Measurements from ENCODE around the gene NUP205.
A peak's percentile ranks its signal among the peaks of the same experiment; 100 is the strongest.
"Not testable (repeated sequence)": the region's sequence is repeated elsewhere in the genome, so short reads cannot be mapped to it uniquely, and the experiment has no call there.

The NUP205 gene

DNA sequence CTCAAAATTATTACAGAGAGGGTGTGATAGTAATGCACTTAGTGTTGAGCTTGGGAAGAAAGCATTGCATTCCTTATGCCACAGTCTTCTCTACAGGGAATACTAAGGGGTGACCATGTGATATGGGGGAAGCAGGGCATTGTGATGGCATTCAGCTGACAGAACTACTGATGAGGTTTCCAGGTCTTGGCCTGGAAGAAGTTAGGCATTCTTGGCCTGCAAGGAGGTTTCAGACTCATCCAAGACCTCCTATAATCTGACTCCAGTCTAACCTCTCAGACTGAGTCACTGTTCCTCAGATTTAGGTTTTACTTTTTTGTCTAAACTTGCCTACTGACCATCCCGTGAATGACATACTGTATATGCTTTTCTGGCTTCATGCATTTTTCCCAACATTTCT is 112.5 kb downstream of the NUP205 start:
- no peak for DNase-seq

DNA sequence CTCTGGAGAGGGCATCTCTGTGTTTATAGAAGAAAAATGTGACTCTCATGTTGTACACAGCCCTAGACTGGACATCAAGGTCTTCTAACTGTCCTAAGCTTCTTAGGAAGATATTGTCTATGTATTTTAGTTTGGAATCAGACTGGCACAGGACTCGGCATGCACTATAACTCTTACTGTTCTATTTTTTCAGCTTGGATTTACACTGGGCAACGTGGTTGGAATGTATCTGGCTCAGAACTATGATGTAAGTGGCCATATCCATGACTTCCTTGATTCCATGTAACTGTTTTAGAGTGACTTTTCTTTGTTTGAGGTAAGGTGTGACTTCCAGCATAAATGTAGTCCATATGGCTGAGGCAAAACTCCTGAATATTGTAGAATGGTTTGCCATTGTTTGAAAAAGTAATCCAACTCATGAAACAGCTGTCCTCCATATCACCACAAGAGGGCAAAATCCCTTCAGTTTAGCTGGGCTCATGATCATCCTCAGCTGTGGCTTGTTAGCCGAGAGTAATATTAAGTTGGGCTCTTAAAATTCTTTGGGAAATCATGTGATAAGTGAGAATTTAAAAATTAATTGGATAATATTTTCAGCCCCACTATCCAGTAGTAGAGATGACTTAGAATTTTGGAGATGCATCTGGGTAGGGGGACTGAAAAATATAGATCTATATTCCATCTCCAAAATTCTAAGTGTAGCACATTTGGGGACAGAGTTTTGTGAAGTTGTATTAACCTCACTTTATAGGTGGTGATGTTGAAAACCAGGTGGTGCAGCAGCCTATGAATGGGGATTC is 115.0 kb downstream of the NUP205 start:
- DNase-seq, result peak; percentile 36

DNA sequence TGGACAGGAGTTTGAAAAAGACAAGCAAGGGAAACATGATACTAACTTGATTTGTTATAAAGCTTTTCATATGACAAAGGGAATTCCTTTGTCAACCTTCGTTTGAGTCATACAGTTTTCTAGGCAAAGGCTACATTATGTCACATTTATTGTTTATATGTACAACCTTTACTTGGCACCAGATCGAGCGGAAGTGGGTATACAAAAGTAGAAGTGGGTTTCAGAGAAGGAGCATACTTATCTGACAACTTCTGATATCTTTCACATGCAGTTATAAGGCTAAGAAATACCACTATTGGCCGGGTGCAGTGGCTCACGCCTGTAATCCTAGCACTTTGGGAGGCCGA is 115.6 kb downstream of the NUP205 start:
- DNase-seq, result no peak

DNA sequence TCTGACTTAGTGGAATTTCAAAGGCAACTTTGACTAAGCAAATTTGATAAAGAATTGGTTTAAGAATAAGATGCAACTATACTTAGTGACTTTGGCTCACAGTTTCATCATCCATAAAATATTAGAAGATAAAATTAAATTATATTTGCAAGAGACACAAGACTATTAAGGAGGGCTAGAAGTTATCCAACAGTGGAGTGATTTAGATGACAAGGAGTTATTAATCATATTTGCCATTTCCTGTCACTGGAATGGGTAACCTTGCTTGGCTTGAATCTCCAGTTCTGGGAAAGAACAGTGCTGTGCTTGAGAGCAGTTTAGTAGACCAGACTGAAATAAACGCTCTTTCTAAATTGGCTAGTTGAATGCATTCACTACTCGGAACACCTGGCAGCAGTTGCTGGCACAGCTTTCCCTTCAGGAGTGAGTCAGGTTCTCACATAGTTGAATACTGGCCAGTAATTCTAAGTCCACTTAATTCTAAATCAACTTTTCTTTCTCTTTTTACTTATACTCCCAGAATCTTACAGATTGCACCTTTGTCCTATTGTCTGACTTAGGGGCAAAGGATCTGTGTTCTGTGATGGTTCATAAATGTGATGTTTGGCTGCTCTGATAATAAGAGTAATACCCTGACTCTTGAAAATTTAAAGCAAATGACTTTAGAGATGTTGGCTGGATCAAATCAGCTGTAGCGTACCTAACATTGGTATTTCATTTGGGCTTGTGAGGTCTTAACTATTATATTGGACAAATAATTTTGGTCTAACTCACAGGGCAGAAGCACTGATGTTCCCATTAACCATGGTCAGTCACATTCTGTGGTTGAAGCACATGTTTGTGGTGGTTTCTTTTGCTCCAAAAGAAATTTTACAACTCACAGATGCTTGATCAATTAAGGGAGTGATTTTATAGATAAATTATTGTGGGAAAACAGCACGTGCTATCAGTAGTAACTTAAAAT is 121.2 kb downstream of the NUP205 start:
- no peak for DNase-seq

DNA sequence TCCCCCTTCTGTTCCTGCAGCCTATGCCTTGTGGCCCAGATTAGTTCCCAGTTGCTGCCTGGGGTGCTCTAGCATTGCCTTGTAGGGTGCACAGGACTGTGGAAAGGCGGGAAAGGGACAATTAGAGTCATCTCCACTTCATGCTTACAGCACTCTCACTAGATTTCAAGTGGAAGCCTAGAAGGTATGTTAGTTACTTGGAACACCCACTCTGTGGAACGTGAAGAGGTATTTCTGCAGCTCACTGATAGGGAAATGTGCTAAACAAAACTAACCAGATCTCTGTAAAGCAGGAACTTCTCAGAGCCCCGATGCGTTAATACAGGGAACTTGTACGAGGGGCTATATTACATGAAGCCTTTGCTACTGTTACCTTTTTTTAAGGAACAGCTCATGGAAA is 124.0 kb downstream of the NUP205 start:
- DNase-seq, result no peak

DNA sequence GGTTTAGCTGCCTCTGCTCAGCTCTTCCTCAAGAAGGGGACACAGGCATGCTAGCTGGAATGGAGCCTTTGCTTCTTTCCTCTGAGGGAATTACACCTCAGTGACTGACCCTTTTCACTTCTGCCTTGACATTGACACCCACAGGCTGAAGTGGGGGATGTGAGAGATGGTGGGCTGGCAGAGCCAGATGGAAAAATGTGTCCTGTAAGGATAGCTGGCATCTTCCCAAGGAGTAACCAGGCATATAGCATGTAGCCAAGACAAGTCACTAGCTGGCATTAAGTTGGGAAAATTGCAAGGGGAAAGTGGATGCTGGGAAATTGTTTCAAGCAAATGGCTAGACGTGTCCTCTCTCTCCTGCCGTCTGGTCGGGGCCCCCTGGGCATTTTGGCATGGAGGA is 124.5 kb downstream of the NUP205 start:
- DNase-seq, result no peak

DNA sequence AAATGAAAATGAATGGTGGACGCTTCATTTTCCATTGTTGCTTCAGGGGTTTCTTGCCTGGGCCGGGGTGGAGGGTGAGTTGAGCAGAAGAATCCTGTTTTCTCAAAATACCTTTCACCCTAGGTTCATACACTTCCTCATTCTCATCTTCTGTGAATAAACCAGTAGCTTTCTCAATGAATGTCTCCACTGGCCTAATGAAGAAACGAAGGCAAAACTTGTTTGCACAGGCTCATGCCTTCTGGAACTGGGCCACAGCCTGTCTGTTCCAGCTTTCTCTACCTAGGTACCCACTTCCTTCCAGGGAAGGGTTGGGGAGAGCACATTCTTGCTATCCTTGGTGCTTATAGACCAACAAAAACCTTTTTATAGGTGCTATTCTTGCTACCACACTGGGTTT is 125.9 kb downstream of the NUP205 start:
- DNase-seq, result no peak

DNA sequence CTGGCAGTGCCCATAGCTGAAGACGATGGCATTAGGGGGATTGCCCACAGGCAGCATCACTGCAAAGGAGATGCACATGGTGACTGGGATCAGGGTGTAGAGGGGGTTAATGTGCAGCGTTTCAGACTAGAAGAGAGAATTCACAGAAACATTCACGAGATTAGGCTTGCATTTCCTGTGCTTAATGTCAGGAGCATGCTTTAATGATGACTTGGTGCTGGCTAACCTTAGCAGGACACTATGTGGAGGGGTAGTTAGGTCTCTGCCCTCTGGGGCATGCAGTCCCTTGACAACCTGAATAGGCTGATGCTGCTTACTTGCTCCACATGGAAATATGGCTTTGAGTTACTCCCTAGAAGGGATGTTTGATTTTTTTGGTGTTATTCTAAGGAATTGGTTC is 126.4 kb downstream of the NUP205 start:
- no peak for DNase-seq

DNA sequence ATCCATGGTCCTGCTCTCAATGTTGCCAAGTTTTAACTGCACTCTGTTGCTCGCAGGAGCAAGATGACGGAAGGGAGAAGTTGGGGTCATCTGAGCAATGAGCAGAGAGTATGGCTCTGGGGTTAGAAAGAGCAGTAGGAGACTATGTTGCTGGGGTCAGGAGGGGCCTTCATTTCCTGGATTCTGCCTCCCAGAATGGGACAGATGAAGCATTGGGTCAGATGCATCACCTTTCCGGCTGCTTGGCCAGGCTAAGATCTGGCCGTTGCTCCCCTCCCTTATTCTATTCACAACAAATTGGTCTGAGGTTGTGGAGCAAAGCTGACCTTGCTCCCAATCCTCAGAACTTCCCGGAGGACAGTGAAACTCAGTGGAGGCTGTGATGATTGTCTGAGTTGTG is 127.0 kb downstream of the NUP205 start:
- DNase-seq, result no peak

DNA sequence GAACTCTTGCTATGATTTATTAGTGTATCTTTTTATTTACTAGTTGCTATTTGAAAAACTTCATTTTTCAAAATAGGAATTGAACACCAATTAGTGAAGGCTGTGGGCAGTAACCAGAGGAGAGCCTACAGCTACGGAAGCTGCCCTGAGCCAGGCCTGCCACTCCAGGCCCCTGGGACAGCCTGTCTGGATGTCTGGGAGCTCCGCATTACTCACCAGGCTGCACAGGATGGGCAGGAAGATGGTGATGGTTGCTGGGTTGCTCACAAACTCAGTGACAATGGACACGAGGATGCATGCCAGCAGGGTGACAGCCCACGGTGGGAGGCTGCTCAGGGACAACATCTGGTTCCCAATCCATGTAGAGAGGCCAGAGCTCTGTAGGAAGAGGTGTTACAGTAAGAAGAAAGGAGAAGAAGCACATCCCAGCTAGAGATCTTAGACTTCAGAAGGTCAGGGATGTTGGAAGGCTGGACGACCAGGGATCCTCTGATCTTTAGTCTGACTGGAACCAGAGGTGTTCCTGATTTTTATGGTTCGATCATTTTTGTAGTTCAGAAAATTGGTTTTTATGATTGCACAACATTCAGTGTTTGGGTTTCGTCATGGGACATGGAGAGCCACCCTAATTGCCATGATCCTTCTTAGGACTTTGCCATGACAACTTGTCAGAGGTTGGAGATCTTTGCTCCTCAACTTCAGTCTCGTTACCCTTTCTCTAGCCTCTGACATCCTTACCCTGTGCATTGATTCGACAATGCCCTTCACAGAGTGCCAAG is 127.8 kb downstream of the NUP205 start:
- no peak for DNase-seq

DNA sequence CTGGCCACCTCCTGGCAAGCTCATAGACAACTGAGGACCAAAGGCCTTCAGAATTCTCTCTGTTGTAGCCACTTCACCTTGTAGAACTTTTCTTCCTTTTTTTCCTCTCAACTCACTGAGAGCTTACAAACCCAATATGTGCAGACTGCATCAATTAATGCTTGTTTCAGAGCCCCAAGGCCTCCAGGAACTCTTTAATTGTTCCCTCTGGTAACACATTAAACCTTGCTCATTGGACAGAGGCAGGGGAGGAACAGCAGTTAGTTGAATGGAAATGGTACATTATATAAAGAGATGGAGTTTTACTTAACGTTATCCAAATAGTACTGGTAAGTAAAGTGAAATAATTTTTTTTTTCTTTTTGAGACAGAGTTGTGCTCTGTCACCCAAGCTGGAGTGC is 129.7 kb downstream of the NUP205 start:
- no peak for DNase-seq

DNA sequence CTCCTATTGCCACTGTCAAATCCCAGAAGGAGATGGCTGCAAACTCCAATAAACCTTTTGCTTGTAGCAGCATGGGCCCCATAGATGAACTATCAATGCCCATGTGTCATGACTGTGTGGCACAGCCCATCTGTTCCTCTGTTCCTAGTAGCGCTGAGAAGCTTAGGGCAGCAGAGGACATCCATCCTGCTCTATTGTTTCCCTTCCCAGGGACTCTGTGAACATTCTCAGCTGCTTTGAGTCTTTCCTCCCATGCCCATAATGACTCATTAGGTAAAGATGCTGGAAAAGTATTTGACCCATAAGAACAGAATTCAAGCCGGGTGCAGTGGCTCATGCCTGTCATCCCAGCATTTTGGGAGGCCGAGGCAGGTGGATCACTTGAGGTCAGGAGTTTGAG is 132.8 kb downstream of the NUP205 start:
- DNase-seq, result no peak

DNA sequence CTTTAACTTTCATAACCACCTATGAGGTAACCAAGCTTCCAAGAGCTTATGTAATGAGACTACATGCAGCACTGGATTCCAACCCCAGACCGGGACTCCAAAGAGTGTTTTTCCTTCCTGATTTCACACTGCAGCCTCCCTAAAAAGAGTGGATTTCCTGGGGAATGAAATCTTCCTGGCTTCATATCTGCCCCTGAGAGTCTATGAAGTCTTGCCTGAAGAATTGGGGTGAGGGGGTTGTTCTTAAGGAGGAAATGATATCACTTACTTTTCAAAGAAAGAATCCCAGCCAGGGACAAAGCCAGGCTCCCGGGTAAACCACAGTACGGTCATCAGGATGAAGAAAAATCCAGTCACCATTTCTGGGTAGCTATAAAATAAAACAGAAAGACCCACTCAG is 134.3 kb downstream of the NUP205 start:
- no peak for DNase-seq

DNA sequence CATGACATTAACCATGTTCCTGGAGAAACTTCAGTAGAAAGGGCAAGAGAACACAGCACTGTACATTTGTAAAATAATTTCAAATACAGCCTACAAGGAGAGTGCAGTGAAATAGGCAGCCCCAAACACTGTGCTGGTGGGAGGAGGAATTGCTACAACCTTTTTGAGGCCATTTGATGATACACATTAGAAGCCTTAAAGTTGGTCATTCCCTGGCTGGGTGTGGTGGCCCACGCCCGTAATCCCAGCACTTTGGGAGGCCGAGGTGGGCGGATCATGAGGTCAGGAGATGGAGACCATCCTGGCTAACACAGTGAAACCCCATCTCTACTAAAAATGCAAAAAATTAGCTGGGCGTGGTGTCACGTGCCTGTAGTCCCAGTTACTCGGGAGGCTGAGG is 134.9 kb downstream of the NUP205 start:
- not testable (repeated sequence) for DNase-seq

DNA sequence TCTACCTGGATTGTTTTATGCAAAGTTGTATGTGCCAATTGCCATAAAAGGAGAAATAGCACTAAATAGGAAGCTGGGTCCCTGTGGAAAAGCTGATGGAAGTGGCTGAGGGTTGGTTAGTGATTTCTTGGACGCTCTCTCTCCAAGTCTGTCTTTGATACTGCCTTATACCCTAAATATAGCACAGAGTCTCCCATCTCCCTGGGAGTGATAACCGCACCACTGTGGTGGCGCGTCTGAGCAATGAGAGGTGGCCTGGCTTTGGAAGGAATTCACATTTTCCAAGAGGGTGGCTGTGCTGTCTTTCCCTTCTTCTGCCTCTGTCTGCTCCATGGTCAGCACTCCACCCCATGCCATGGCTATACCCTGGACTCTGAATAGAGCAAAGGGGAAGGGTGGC is 135.8 kb downstream of the NUP205 start:
- DNase-seq, result no peak

DNA sequence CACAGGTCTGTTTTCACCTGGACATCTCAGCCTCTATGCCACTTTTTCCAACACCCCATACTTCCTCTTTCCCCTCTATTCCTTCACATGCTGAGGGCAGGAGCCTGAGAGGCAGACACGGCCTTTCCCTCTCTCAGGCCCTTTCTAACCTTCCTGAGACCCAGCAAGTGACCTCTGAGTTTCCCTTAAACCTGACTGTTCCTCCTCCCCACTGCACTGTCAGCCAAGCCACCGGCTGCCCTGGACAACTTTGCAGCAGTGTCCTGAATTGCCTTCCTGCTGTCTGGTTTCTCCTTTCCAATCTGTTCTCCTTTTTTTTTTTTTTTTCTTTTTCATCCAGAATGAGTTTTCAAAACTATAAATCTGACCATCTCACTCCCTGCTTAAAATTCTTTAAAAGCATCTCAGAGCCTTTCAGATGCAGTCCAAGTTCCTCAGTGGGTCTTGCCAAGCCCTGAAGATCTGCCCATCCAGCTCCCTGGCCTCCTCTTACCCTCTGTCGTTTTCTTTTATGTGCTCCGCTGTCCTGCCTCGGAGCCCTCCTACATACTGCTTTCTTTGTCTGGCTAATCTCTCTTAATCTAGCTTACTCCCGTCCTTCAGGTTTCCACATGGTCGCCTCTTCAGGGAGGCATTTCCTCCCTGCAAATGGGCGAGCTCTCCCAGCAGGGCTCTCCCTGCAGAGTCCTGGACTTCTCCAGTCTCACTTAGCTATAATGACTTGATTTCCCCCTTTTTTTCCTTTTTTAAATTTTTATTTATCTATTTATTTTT is 139.7 kb downstream of the NUP205 start:
- no peak for DNase-seq

All from NCI-H1694 (cell line).